ENCODE results near the gene CREB3L2. TPM values are rescaled to one million over a fixed set of nuclear protein-coding genes. Genes with fewer than 3 reads are reported as not detected.
"Not testable (repeated sequence)": the region's sequence is repeated elsewhere in the genome, so short reads cannot be mapped to it uniquely, and the experiment has no call there.

CREB3L2 gene
- total and polyA plus RNA-seq, 2 of the 8 experiments (the other 6 are each of a cell fraction or from before 2014, with no cell fraction given) = 14.4 to 48.3 TPM

DNA sequence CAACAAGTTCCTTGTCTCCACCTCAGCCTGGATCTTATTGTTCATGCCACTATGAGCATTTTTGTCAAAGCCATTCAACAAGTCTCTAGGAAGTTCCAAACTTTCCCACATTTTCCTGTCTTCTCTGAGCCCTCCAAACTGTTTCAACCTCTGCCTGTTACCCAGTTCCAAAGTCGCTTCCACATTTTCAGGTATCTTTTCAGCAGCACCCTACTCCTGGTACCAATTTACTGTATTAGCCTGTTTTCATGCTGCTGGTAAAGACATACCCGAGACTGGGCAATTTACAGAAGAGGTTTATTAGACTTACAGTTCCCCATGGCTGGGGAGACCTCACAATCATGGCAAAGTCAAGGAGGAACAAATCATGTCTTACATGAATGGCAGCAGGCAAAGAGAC lies 168.9 kb downstream of the CREB3L2 start:
- DNase-seq (ENCODE audit: low read depth in 1 of 2, low spot score in 2 of 2); H3K79me2 ChIP-seq (ENCODE audit: control insufficient read depth in 1 of 2, insufficient read depth in 2 of 2, low read length in 2 of 2); H3K23me2 ChIP-seq (ENCODE audit: low read depth, low read length); H3K4me1 ChIP-seq (replicated peaks in 1 of 4; ENCODE audit: control insufficient read depth in 3 of 4, insufficient read depth in 4 of 4, low read length in 3 of 4); H3K4ac ChIP-seq (replicated peaks; ENCODE audit: insufficient read length, low read depth, low read length); H2BK5ac ChIP-seq (ENCODE audit: low read depth, low read length); POLR2A ChIA-PET (ENCODE audit: partially characterized antibody); H4K20me1 ChIP-seq (replicated peaks in 1 of 2; ENCODE audit: control insufficient read depth in 1 of 2, insufficient read depth in 2 of 2, low read length in 2 of 2); H3K18ac ChIP-seq (ENCODE audit: extremely low read depth, low read length); H3K56ac ChIP-seq (replicated peaks; ENCODE audit: insufficient read length, low read depth, low read length); H3K27ac ChIP-seq (ENCODE audit: low read depth, low read length); FAIRE-seq; H3K23ac ChIP-seq (ENCODE audit: insufficient read length); H2BK15ac ChIP-seq (ENCODE audit: low read length); H2BK12ac ChIP-seq (ENCODE audit: low read depth, low read length); H3K36me3 ChIP-seq (ENCODE audit: control insufficient read depth in 2 of 4, insufficient read depth in 4 of 4, low read length in 3 of 4); H3K27me3 ChIP-seq (replicated peaks in 1 of 4; ENCODE audit: control insufficient read depth in 3 of 4, extremely low read depth in 1 of 4, insufficient read depth in 3 of 4, low read length in 3 of 4); H3K79me1 ChIP-seq (ENCODE audit: low read depth, low read length); H2AFZ ChIP-seq (ENCODE audit: low read length); H4K5ac ChIP-seq (ENCODE audit: insufficient read length, low read depth, low read length); H2AK5ac ChIP-seq (ENCODE audit: low read depth, low read length); H3K14ac ChIP-seq (ENCODE audit: insufficient read length); H3K4me2 ChIP-seq (ENCODE audit: insufficient read depth in 1 of 2, low read depth in 2 of 2, low read length in 2 of 2); H3K4me3 ChIP-seq (ENCODE audit: extremely low read depth in 1 of 4, insufficient read depth in 2 of 4, low read depth in 3 of 4, low read length in 4 of 4); H4K91ac ChIP-seq (replicated peaks; ENCODE audit: insufficient read length, low read length); H2BK120ac ChIP-seq (replicated peaks; ENCODE audit: low read depth, low read length); H2BK20ac ChIP-seq (ENCODE audit: low read length); H3K9ac ChIP-seq (replicated peaks in 1 of 4; ENCODE audit: extremely low read depth in 1 of 4, low read depth in 3 of 4, low read length in 3 of 4); H4K8ac ChIP-seq (ENCODE audit: extremely low read depth, insufficient read depth, low read length): not testable (repeated sequence)
- CTCF ChIA-PET (ENCODE audit: partially characterized antibody) = interaction anchor here (2.7 kb wide), 1 partner anchor 11 kb away, joined by 7 read pairs; no protein-coding TSS in a partner anchor
- H3K9me3 ChIP-seq (ENCODE audit: insufficient read depth in 2 of 2, low read depth in 1 of 2, low read length in 1 of 2) = peaks cover 26 to 27% of the 10 kb centered on the region in 2 experiments; a peak in 3 of 4 replicates
- 82% methylated on average over 2 of the region's 2 CpGs; no CpG with 5 or more reads in 1 of the 2 experiments for WGBS, 2 experiments (ENCODE audit: extremely low coverage in 1 of 2, insufficient coverage in 1 of 2, insufficient read length in 1 of 2, insufficient replicate concordance in 2 of 2, low coverage in 1 of 2, low lambda C conversion rate in 2 of 2, missing lambda C conversion rate in 1 of 2)
